Thyroid gland (tissue), 4 donors: ENCODE measurements around the gene IL4R. TPM values are rescaled to one million over a fixed set of nuclear protein-coding genes. Genes with fewer than 3 reads are reported as not detected.

ENCODE experiments used
- DNase-seq, 2 donors: peaks; one replicate each; pipeline ENCODE4 v3.0.0-alpha.2; 2019
- H3K27ac ChIP-seq, 3 donors: fragments of 200-600 bp; sonication (generic); 1 replicate in 2 of 3; 2 replicates in 1 of 3; pipeline ENCODE4 v1.5.1; 2016 to 2019; ENCODE audit warnings: mild to moderate bottlenecking in 1 of 3, moderate library complexity in 1 of 3
- H3K27me3 ChIP-seq: fragments of 200-600 bp; sonication (generic); one replicate; pipeline ENCODE4 v1.5.1; 2019
- H3K36me3 ChIP-seq, 2 donors: fragments of 200-600 bp; sonication (generic); one replicate each; pipeline ENCODE4 v1.5.1; 2016 to 2019
- H3K4me1 ChIP-seq, 2 donors: fragments of 200-600 bp; sonication (generic); one replicate each; pipeline ENCODE4 v1.5.1; 2017 to 2019
- H3K4me3 ChIP-seq, 3 donors: fragments of 200-600 bp; sonication (generic); replicated peaks in 1 of 3; 1 replicate in 2 of 3; 2 replicates in 1 of 3; pipeline ENCODE4 v1.5.1; 2016; ENCODE audit warnings: mild to moderate bottlenecking in 1 of 3
- H3K9me3 ChIP-seq: fragments of 200-600 bp; sonication (generic); one replicate; pipeline ENCODE4 v1.5.1; 2017
- CTCF ChIP-seq, 6 experiments: fragments of 200-600 bp in 3 of 6; fragments of 450-650 bp in 3 of 6; sonication (generic) in 3 of 6; IDR thresholded peaks; one replicate each; pipeline ENCODE4 v1.5.1; 2016 to 2019; ENCODE audit warnings: antibody characterized with exemption in 6 of 6, mild to moderate bottlenecking in 2 of 6, inconsistent platforms in 1 of 6, moderate library complexity in 1 of 6
- POLR2A ChIP-seq, 2 donors: fragments of 450-650 bp; IDR thresholded peaks; one replicate each; pipeline ENCODE4 v1.6.1; 2017; ENCODE audit warnings: antibody characterized with exemption in 2 of 2, mild to moderate bottlenecking in 2 of 2, moderate library complexity in 1 of 2
- WGBS, 2 donors: methylation state at CpG; one replicate each; pipeline ENCODE4 v1.1.5; 2017; 5-methylcytosine and 5-hydroxymethylcytosine counted together
- intact Hi-C: fragments of 100-400 bp; cut with DNase I; formaldehyde crosslinking; loops from one replicate; pipeline ENCODE4 v1.15.1; 2023
- total RNA-seq, 4 donors: library from RNA; depleted of rRNA; stranded (reverse); fragments of >200 nt; gene quantifications; one replicate each; pipeline ENCODE4 v1.2.3, GENCODE V29; 2016

Gene IL4R
- total RNA-seq, 4 donors from 2014 or later = 18.5 to 42.5 (median 21.7) TPM

GRCh38 chr16:27355610-27356009 is 41.8 kb downstream of the IL4R start:
- H3K27ac ChIP-seq = no peak overlapping the region
- no peaks in the 10 kb centered on the region for H3K27me3 ChIP-seq
- no peaks in the 10 kb centered on the region for H3K9me3 ChIP-seq
- H3K4me3 ChIP-seq = no peak overlapping the region
- intact Hi-C loops = no loop called here
- H3K36me3 ChIP-seq = peaks cover 32 to 49% of the 10 kb centered on the region in 2 donors
- TF ChIP-seq CTCF (IDR thresholded peaks at IDR 0.05) (peak in 2 of 6 experiments; percentile 13 to 21), POLR2A (IDR thresholded peaks at IDR 0.05) (no peak)
- peak; percentile 5 to 18 for DNase-seq
- H3K4me1 ChIP-seq = no peaks in the 10 kb centered on the region
- WGBS, 2 donors = 81 to 89% methylated on average over 9 to 12 of the region's 12 CpGs

- no peaks in the 10 kb centered on the region for H3K27me3 ChIP-seq
- H3K36me3 ChIP-seq = peaks cover 32 to 53% of the 10 kb centered on the region in 2 donors
- no peak for DNase-seq
- no peak for TF ChIP-seq POLR2A (IDR thresholded peaks at IDR 0.05)
- no peak for TF ChIP-seq CTCF (IDR thresholded peaks at IDR 0.05)
- no peaks in the 10 kb centered on the region for H3K4me1 ChIP-seq
- intact Hi-C loops = no loop called here
- H3K27ac ChIP-seq = no peak overlapping the region
- WGBS, 2 donors = 88 to 94% methylated on average over 4 of the region's 4 CpGs
- no peaks in the 10 kb centered on the region for H3K9me3 ChIP-seq
- H3K4me3 ChIP-seq = no peak overlapping the region
These were observed 43.0 kb downstream of the IL4R start for GRCh38 chr16:27356794-27357193.

GRCh38 chr16:27359051-27359450 is 45.3 kb downstream of the IL4R start:
- 90 to 93% methylated on average over 4 of the region's 4 CpGs for WGBS, 2 donors

GRCh38 chr16:27359615-27360014 is 45.8 kb downstream of the IL4R start:
- Histone ChIP-seq H3K36me3 (peaks cover 11 to 42% of the 10 kb centered on the region in 2 donors), H3K4me3 (no peak overlapping the region), H3K9me3 (no peaks in the 10 kb centered on the region), H3K27me3 (no peaks in the 10 kb centered on the region), H3K27ac (no peak overlapping the region), H3K4me1 (no peaks in the 10 kb centered on the region)
- intact Hi-C loops = loop anchor here (5.0 kb wide), 1 partner anchor 127 kb away; no protein-coding TSS in a partner anchor
- DNase-seq = no peak
- 81 to 89% methylated on average over 6 of the region's 6 CpGs for WGBS, 2 donors
- TF ChIP-seq POLR2A (IDR thresholded peaks at IDR 0.05) (no peak), CTCF (IDR thresholded peaks at IDR 0.05) (no peak)

More at GRCh38 chr16:27359051-27359450, 45.3 kb downstream of the IL4R start:
- intact Hi-C loops = no loop called here
- H3K4me3 ChIP-seq = no peak overlapping the region
- no peaks in the 10 kb centered on the region for H3K4me1 ChIP-seq
- no peak for TF ChIP-seq POLR2A (IDR thresholded peaks at IDR 0.05)
- no peak for TF ChIP-seq CTCF (IDR thresholded peaks at IDR 0.05)
- no peak for DNase-seq
- H3K27me3 ChIP-seq = no peaks in the 10 kb centered on the region
- no peak overlapping the region for H3K27ac ChIP-seq
- no peaks in the 10 kb centered on the region for H3K9me3 ChIP-seq
- H3K36me3 ChIP-seq = peaks cover 17 to 48% of the 10 kb centered on the region in 2 donors

GRCh38 chr16:27361987-27362386 is 48.2 kb downstream of the IL4R start:
- TF ChIP-seq POLR2A (IDR thresholded peaks at IDR 0.05) (no peak), CTCF (IDR thresholded peaks at IDR 0.05) (no peak)
- H3K27ac ChIP-seq = no peak overlapping the region
- H3K36me3 ChIP-seq = peaks cover 8 to 33% of the 10 kb centered on the region in 2 donors
- no peaks in the 10 kb centered on the region for H3K4me1 ChIP-seq
- H3K9me3 ChIP-seq = no peaks in the 10 kb centered on the region
- no peaks in the 10 kb centered on the region for H3K27me3 ChIP-seq
- intact Hi-C loops = loop anchor here (5.0 kb wide), 1 partner anchor 130 kb away; no protein-coding TSS in a partner anchor
- no peak for DNase-seq
- H3K4me3 ChIP-seq = no peak overlapping the region
- WGBS, 2 donors = 92 to 100% methylated on average over 3 of the region's 3 CpGs
